ENCODE measurements around the gene RMND5A.
"Not testable (repeated sequence)": the region's sequence is repeated elsewhere in the genome, so short reads cannot be mapped to it uniquely, and the experiment has no call there.

The RMND5A gene, protein sequence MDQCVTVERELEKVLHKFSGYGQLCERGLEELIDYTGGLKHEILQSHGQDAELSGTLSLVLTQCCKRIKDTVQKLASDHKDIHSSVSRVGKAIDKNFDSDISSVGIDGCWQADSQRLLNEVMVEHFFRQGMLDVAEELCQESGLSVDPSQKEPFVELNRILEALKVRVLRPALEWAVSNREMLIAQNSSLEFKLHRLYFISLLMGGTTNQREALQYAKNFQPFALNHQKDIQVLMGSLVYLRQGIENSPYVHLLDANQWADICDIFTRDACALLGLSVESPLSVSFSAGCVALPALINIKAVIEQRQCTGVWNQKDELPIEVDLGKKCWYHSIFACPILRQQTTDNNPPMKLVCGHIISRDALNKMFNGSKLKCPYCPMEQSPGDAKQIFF
- 65.6 to 134 (median 129) reads per million in 3 experiments for total RNA-seq

DNA sequence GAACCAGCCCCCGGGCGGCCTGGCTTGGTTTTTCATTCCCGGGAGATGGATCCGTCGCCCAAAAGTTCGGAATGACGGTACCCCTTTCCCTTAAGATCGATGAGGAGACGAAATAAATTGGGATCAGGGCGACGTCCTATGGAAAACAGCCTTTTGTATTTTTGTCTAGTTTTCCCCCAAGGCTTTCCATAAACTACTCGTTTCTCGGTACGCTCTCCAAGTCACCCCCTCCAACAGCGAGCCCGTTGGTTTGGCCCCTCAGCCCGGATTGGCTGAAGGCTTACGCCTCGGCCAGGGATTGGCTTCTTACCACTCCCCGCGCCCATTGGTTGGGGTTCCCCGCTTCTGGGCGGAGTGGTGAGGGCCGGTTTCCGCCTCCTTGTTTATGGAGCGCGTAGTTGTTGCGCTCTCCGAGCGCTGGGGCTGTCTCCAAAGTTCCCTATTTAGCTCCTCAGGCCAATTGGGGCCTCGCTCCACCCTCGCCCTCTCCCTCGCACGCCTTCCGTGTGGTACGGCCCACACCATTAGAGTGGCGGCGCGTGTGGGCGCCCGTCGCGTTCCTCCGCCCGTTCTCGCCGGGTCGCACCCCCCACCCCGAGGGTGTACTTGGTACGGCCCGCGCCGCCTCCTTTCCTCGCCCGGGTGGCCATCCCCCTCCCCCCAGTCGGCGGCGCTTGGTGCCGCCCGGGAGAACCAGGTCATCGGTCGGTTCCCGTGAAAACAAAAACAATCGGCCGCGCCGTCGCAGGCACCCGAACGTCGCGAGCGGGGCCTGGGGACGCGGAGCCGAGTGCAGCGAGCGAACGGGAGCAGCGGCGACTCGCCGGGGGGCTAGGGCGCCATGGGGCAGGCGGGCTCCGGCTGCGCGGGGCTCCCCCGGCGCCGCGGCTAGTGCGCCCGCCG lies at the start of gene RMND5A:
TSS of gene RMND5A (plus strand) at position 655 of the 903 bp plus-strand sequence. CDS start 377 bp downstream, outside the sequence.
- peak; percentile 94 for DNase-seq

- no peak for DNase-seq
Observed at GRCh38 chr2:86671337-86671981, 48.6 kb upstream of the RMND5A start.

DNA sequence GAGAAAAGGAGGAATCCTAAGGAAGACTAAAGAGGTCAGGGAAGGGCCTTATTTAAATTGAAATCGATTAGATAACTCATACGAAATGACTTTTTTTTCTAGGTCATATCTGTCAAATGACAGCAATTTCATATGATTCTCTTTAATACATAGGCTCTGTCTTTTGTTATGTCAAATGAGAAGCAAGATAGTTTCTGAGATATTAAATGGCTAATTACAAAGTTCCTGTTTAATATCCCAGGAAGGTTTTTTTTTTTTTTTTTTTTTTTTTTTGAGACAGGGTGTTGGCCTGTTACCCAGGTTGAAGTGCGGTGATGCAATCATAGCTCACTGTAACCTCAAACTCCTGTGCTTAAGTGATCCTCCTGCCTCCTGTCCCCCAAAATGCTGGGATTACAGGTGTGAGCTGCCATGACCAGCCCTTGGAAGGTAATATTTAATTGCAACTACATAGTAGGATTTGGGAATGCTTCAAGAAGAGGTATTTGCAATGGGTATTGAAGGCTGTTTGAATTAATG lies 48.0 kb upstream of the RMND5A start:
- no peak for DNase-seq

GRCh38 chr2:86673011-86673410 lies 47.1 kb upstream of the RMND5A start:
- DNase-seq, result no peak

DNA sequence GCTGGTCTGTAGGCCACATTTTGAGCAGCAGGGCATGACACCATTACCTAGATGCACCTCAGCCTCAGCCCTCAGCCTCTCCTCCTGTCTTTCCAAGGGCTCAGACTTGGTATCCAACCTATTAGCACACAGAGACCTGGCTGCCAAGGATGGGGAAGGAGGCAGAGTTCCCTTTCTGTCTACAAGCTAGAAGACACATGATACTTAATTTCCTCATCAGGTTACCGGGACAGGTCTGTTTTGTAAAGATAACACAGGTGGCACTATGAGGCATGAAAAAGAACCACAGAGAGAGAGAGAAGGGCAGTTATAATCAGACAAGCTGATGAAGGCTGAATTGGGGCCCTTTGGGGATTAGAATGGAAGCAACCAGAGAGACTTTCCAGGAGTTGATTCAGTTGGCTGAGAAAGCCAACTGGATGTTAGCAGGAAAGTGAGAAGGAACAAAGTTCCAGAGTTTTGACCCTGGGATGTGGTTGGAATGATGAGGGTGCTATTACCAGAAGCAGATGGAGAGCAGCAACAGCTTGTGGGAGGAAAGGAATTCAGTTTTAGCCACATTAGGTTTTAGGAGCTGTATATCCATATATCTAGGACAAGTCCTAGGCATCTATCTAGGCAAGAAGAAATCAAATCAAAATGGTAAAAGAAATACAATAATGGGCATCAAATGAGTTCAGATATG lies 46.0 kb upstream of the RMND5A start:
- no peak for DNase-seq

GRCh38 chr2:86675104-86675503 lies 45.0 kb upstream of the RMND5A start:
- DNase-seq, result no peak

DNA sequence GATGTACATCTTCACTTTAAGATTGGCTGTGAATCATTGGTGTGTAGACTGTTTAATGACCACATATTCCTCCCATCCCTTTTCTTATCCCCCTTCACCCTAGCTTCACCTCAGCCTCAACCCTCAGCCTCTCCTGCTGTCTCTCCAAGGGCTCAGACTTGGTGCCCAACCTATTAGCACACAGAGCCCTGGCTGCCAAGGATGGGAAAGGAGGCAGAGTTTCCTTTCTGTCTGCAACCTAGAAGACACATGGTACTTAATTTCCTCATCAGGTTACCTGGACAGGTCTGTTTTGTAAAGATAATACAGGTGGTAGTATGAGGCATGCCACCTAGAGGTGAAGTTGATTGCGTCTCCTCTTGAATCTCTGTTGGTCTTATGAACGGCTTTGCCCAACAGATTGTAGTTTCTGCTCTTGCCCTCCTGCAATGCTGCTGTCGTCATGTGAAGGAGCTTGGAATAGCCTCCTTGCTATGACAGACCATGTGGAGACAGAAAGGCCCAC lies 44.5 kb upstream of the RMND5A start:
- no peak for DNase-seq

- no peak for DNase-seq
Observed at GRCh38 chr2:86677816-86678215, 42.3 kb upstream of the RMND5A start.

DNA sequence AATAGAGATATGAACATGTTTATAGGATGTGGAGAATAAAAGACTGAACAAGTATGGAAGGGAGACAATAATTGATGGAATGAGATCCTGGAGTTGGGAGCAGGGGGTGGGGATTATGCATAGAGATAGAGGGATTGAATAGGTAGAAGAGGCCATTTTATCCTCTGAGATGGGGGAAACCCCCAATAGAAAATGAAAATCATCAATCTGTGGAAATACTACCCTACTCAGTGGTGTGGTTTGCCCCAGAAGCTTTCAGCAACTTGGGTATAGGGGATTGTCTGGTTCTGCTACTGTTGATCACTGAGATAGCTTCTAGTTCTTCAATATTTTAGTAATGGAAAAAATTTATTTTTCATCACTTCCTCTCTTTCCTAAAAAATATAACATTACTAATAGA lies 41.1 kb upstream of the RMND5A start:
- DNase-seq, result no peak

DNA sequence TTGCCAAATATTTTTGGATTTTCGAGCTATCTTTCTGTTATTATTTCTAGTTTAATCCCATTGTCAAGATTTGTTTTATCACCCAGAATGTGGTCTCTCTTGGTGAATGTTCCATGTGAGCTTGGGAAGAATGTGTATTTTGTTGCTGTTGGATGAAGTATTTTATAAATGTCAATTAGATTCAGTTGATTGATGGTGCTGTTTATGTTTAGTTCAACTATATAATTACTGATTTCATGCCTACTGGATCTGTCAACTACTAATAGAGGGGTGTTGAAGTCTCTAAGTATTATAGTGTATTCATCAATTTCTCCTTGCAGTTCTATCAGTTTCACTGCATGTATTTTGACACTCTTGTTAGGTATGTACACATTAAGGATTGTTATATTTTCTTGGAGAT lies 34.7 kb upstream of the RMND5A start:
- no peak for DNase-seq

DNA sequence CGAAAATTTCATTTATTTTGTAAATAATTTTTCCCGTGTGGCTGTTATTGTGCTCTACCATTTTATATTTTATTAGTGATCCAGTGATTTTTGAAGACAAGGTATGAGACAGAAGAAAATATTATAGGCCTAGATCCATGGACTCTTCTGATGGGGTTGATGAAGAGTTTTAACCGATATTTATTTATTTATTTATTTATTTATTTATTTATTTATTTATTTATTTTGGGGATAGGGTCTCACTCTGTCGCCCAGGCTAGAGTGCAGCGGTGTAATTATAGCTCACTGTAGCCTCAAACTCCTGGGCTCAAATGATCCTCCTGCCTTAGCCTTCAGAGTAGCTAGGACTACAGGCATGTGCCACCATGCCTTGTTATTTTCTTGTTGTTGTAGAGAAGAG lies 33.6 kb upstream of the RMND5A start:
- no peak for DNase-seq

GRCh38 chr2:86686905-86687304 lies 33.2 kb upstream of the RMND5A start:
- DNase-seq, result no peak

GRCh38 chr2:86695053-86695691 lies 24.9 kb upstream of the RMND5A start:
- no peak for DNase-seq

GRCh38 chr2:86697551-86698104 lies 22.5 kb upstream of the RMND5A start:
- no peak for DNase-seq

- no peak for DNase-seq
Observed at GRCh38 chr2:86700690-86701089, 19.4 kb upstream of the RMND5A start.

GRCh38 chr2:86703704-86704361 lies 16.3 kb upstream of the RMND5A start:
- no peak for DNase-seq

GRCh38 chr2:86704459-86704971 lies 15.6 kb upstream of the RMND5A start:
- no peak for DNase-seq

DNA sequence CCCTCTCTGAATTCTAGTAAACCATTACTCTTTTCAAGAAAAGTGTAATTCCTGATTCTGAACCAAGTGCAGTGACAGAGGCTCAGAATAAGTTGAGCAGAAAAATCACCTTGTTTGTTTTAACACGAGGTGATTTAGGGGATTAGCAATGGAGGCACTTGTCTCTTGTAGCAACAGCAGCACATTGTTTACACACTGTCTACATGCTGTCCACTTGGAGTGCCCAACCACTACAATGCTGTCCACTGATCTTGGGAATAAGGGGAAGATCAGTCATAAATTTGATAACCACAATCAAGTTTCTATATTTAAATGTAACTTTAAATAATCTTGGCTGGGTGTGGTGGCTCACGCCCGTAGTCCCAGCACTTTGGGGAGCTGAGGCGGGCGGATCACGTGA lies 13.9 kb upstream of the RMND5A start:
- DNase-seq, result no peak

DNA sequence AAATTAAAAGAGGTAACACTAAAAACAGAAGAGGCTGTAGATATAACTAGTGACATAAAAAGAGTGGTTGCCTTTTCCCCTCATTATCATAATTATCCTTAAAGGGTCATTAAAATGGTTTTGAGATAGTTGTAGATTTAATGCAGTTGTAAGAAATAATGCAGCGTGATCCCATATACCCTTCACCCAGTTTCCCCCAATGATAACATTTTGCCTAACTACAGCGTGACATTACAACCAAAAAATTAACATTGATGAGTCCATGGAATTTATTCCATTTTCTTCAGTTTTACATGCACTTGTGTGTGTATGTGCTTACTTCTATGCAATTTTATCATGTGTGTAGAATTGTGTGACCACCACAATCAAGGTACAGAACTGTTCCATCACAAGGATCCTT lies 13.2 kb upstream of the RMND5A start:
- DNase-seq, result no peak

DNA sequence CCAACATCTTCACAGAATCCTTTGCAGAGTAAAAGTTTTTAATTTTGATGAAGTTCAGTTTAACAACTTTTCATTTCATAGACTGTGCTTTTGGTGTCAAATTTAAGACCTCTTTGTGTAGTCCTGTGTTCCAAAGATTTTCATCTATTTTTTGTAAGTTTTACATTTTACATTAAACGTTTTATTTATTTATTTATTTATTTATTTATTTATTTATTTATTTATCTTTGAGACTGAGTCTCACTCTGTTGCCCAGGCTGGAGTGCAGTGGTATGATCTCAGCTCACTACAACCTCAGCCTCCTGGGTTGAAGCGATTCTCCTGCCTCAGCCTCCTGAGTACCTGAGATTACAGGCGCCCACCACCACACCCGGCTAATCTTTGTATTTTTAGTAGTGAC lies 12.0 kb upstream of the RMND5A start:
- DNase-seq, result not testable (repeated sequence)

All from central memory CD4-positive, alpha-beta T cell (primary cell).